HCT116 (cell line): ENCODE measurements around the gene NOP10.

ENCODE experiments used
- POLR2A ChIP-seq: IDR thresholded peaks from 2 replicates; pipeline ENCODE4 v1.7.0; 2011; ENCODE audit warnings: borderline replicate concordance; ENCODE audit not compliant: insufficient read depth, insufficient read length; ENCODE audit errors: extremely low read depth
- TF ChIP-seq, protein P1 (sequence below), 3 experiments: fragments of 200-600 bp in 1 of 3; sonication (generic) in 1 of 3; IDR thresholded peaks in 2 of 3; conservative IDR thresholded peaks in 1 of 3; 2 replicates each; pipeline ENCODE4 v1.5.1; 2012 to 2017; ENCODE audit warnings: low read depth in 2 of 3, low read length in 2 of 3, antibody characterized with exemption in 1 of 3, borderline replicate concordance in 1 of 3, control low read depth in 1 of 3, mild to moderate bottlenecking in 1 of 3, mixed read lengths in 1 of 3, mixed run types in 1 of 3, moderate library complexity in 1 of 3; ENCODE audit not compliant: insufficient read depth in 1 of 3
- TF ChIP-seq, protein P2 (sequence below): IDR thresholded peaks from 2 replicates; pipeline ENCODE4 v1.6.1; 2012
- TF ChIP-seq, protein P3 (sequence below): IDR thresholded peaks from 2 replicates; pipeline ENCODE4 v1.6.1; 2012; ENCODE audit warnings: low read depth

DNA sequence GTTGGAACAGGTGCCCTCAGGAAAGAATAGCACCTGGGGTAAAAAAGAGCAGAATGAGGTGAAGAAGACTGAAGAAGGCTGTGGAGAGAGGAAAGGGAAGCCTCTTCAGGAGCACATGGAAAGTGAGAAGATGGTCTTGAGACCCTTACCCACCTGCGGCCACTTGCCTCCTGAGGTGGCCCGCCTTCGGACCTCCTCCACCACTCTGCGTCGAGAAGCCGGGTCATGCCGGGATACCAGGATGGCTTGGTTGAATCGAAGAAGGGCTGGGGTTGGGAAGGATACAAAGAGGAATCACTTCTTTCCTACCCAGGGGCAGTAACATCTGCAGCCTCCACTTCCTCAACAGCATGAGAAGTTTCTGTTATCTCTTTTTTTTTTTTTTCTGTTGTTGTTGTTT, 21.1 kb upstream of the NOP10 start:
- TF ChIP-seq, protein P1, sequence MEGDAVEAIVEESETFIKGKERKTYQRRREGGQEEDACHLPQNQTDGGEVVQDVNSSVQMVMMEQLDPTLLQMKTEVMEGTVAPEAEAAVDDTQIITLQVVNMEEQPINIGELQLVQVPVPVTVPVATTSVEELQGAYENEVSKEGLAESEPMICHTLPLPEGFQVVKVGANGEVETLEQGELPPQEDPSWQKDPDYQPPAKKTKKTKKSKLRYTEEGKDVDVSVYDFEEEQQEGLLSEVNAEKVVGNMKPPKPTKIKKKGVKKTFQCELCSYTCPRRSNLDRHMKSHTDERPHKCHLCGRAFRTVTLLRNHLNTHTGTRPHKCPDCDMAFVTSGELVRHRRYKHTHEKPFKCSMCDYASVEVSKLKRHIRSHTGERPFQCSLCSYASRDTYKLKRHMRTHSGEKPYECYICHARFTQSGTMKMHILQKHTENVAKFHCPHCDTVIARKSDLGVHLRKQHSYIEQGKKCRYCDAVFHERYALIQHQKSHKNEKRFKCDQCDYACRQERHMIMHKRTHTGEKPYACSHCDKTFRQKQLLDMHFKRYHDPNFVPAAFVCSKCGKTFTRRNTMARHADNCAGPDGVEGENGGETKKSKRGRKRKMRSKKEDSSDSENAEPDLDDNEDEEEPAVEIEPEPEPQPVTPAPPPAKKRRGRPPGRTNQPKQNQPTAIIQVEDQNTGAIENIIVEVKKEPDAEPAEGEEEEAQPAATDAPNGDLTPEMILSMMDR (IDR thresholded peaks at IDR 0.05 in 2 of 3, conservative IDR thresholded peaks at IDR 0.05 in 1 of 3; ENCODE audit: borderline replicate concordance in 1 of 3, insufficient read depth in 1 of 3, low read depth in 2 of 3, low read length in 2 of 3): no peak
- TF ChIP-seq, protein P2, sequence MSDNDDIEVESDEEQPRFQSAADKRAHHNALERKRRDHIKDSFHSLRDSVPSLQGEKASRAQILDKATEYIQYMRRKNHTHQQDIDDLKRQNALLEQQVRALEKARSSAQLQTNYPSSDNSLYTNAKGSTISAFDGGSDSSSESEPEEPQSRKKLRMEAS: no peak
- no peak for TF ChIP-seq POLR2A
- TF ChIP-seq, protein P3, sequence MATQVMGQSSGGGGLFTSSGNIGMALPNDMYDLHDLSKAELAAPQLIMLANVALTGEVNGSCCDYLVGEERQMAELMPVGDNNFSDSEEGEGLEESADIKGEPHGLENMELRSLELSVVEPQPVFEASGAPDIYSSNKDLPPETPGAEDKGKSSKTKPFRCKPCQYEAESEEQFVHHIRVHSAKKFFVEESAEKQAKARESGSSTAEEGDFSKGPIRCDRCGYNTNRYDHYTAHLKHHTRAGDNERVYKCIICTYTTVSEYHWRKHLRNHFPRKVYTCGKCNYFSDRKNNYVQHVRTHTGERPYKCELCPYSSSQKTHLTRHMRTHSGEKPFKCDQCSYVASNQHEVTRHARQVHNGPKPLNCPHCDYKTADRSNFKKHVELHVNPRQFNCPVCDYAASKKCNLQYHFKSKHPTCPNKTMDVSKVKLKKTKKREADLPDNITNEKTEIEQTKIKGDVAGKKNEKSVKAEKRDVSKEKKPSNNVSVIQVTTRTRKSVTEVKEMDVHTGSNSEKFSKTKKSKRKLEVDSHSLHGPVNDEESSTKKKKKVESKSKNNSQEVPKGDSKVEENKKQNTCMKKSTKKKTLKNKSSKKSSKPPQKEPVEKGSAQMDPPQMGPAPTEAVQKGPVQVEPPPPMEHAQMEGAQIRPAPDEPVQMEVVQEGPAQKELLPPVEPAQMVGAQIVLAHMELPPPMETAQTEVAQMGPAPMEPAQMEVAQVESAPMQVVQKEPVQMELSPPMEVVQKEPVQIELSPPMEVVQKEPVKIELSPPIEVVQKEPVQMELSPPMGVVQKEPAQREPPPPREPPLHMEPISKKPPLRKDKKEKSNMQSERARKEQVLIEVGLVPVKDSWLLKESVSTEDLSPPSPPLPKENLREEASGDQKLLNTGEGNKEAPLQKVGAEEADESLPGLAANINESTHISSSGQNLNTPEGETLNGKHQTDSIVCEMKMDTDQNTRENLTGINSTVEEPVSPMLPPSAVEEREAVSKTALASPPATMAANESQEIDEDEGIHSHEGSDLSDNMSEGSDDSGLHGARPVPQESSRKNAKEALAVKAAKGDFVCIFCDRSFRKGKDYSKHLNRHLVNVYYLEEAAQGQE: no peak
